Mesendoderm (in vitro differentiated cells): ENCODE measurements around the gene TPT1.
"Not testable (repeated sequence)": the region's sequence is repeated elsewhere in the genome, so short reads cannot be mapped to it uniquely, and the experiment has no call there.

Experiments
- DNase-seq: peaks from one replicate; pipeline ENCODE4 v3.0.0; 2013
- H2AK5ac ChIP-seq: 2 replicates; pipeline ENCODE4 v1.6.1; 2013; ENCODE audit warnings: low read length, inconsistent platforms
- H2BK120ac ChIP-seq: 2 replicates; pipeline ENCODE4 v1.6.1; 2013; ENCODE audit warnings: low read depth, mild to moderate bottlenecking, low read length, moderate library complexity, mixed read lengths
- H2BK15ac ChIP-seq: replicated peaks from 2 replicates; pipeline ENCODE4 v1.6.1; 2013; ENCODE audit warnings: low read depth, mild to moderate bottlenecking, moderate library complexity
- H2BK5ac ChIP-seq: 2 replicates; pipeline ENCODE4 v1.6.1; 2013; ENCODE audit warnings: low read length, inconsistent platforms
- H3K18ac ChIP-seq: 2 replicates; pipeline ENCODE4 v1.6.1; 2013; ENCODE audit warnings: mild to moderate bottlenecking, low read length, mixed read lengths
- H3K23ac ChIP-seq: one replicate; pipeline ENCODE4 v1.6.1; 2013; ENCODE audit warnings: low read length
- H3K27ac ChIP-seq: 2 replicates; pipeline ENCODE4 v1.5.1; 2013; ENCODE audit warnings: low read depth, mild to moderate bottlenecking, inconsistent platforms, low read length, moderate library complexity
- H3K27me3 ChIP-seq: 2 replicates; pipeline ENCODE4 v1.6.1; 2013; ENCODE audit warnings: low read length, control low read depth, mild to moderate bottlenecking, inconsistent platforms; ENCODE audit not compliant: insufficient read depth, poor library complexity
- H3K36me3 ChIP-seq: 2 replicates; pipeline ENCODE4 v1.6.1; 2013; ENCODE audit warnings: low read length, inconsistent platforms; ENCODE audit not compliant: control insufficient read depth, insufficient read depth
- H3K4ac ChIP-seq: one replicate; pipeline ENCODE4 v1.6.1; 2013; ENCODE audit warnings: low read depth, mild to moderate bottlenecking, low read length, moderate library complexity
- H3K4me1 ChIP-seq: 2 replicates; pipeline ENCODE4 v1.6.1; 2013; ENCODE audit warnings: low read depth, low read length, inconsistent platforms; ENCODE audit not compliant: control insufficient read depth
- H3K4me2 ChIP-seq: 2 replicates; pipeline ENCODE4 v1.6.1; 2013; ENCODE audit warnings: low read length
- H3K4me3 ChIP-seq: 2 replicates; pipeline ENCODE4 v1.5.1; 2013; ENCODE audit warnings: mild to moderate bottlenecking, low read length
- H3K56ac ChIP-seq: one replicate; pipeline ENCODE4 v1.6.1; 2013; ENCODE audit warnings: low read length
- H3K79me1 ChIP-seq: 2 replicates; pipeline ENCODE4 v1.6.1; 2013; ENCODE audit warnings: low read length, inconsistent platforms
- H3K79me2 ChIP-seq: 2 replicates; pipeline ENCODE4 v1.6.1; 2013; ENCODE audit warnings: mild to moderate bottlenecking, low read length; ENCODE audit not compliant: control insufficient read depth, insufficient read depth
- H3K9ac ChIP-seq: 2 replicates; pipeline ENCODE4 v1.6.1; 2013; ENCODE audit warnings: low read length, inconsistent platforms
- H4K5ac ChIP-seq: one replicate; pipeline ENCODE4 v1.6.1; 2013; ENCODE audit warnings: low read length
- H4K8ac ChIP-seq: one replicate; pipeline ENCODE4 v1.6.1; 2013; ENCODE audit warnings: low read depth, mild to moderate bottlenecking, control low read depth, low read length, moderate library complexity
- WGBS: extraction: QIAGEN DNeasy Blood & Tissue Kit; methylation state at CpG from one replicate; pipeline ENCODE4 v1.1.7; 2013; ENCODE audit warnings: low lambda C conversion rate, missing lambda C conversion rate; ENCODE audit not compliant: insufficient coverage; ENCODE audit errors: extremely low coverage; 5-methylcytosine and 5-hydroxymethylcytosine counted together

TPT1 gene

GRCh38 chr13:45300190-45300985, 40.6 kb downstream of the TPT1 start:
- no peak overlapping the region for H3K4ac ChIP-seq
- no peak overlapping the region for H2BK15ac ChIP-seq
- no peak overlapping the region for H3K9ac ChIP-seq
- H2AK5ac ChIP-seq: no peak overlapping the region
- H3K18ac ChIP-seq: no peak overlapping the region
- H3K27ac ChIP-seq: no peak overlapping the region
- H3K4me2 ChIP-seq: no peak overlapping the region
- no peaks in the 10 kb centered on the region for H3K36me3 ChIP-seq
- H3K4me1 ChIP-seq: peaks cover 4% of the 10 kb centered on the region
- peak; percentile 22 for DNase-seq
- no peak overlapping the region for H4K8ac ChIP-seq
- no peak overlapping the region for H2BK5ac ChIP-seq
- no peaks in the 10 kb centered on the region for H3K27me3 ChIP-seq
- H3K79me2 ChIP-seq: no peaks in the 10 kb centered on the region
- no CpG with 5 or more reads among the region's 9 CpGs for WGBS
- H3K4me3 ChIP-seq: no peak overlapping the region
- no peak overlapping the region for H4K5ac ChIP-seq
- no peak overlapping the region for H2BK120ac ChIP-seq
- no peak overlapping the region for H3K56ac ChIP-seq
- H3K79me1 ChIP-seq: no peaks in the 10 kb centered on the region
- no peak overlapping the region for H3K23ac ChIP-seq

GRCh38 chr13:45299194-45299593, 41.8 kb downstream of the TPT1 start:
- no CpG with 5 or more reads among the region's 3 CpGs for WGBS
- Histone ChIP-seq H3K36me3 (no peaks in the 10 kb centered on the region), H3K79me1 (no peaks in the 10 kb centered on the region), H3K4ac (no peak overlapping the region), H3K23ac (no peak overlapping the region), H3K4me3 (no peak overlapping the region), H4K5ac (no peak overlapping the region), H3K27me3 (no peaks in the 10 kb centered on the region), H3K56ac (no peak overlapping the region), H3K18ac (no peak overlapping the region), H2BK120ac (no peak overlapping the region), H3K4me1 (peaks cover 4% of the 10 kb centered on the region), H2BK5ac (no peak overlapping the region), H3K9ac (no peak overlapping the region), H3K4me2 (no peak overlapping the region), H3K27ac (no peak overlapping the region), H2BK15ac (no peak overlapping the region), H3K79me2 (no peaks in the 10 kb centered on the region), H2AK5ac (no peak overlapping the region), H4K8ac (no peak overlapping the region)
- DNase-seq: no peak

- not testable (repeated sequence) for H3K23ac ChIP-seq, H3K79me2 ChIP-seq, H4K8ac ChIP-seq, H3K36me3 ChIP-seq, H2AK5ac ChIP-seq, DNase-seq, H3K18ac ChIP-seq, H2BK5ac ChIP-seq, H3K27ac ChIP-seq, H4K5ac ChIP-seq, H3K56ac ChIP-seq, H3K9ac ChIP-seq, H3K27me3 ChIP-seq, H2BK120ac ChIP-seq, H3K4me3 ChIP-seq, H2BK15ac ChIP-seq, H3K4me1 ChIP-seq, H3K79me1 ChIP-seq, H3K4ac ChIP-seq, H3K4me2 ChIP-seq
- no CpG with 5 or more reads among the region's 3 CpGs for WGBS
These were observed 42.4 kb downstream of the TPT1 start for GRCh38 chr13:45298550-45298949.

- H4K8ac ChIP-seq: no peak overlapping the region
- no peak overlapping the region for H3K56ac ChIP-seq
- H2AK5ac ChIP-seq: no peak overlapping the region
- H3K23ac ChIP-seq: no peak overlapping the region
- no peak overlapping the region for H4K5ac ChIP-seq
- no peak overlapping the region for H2BK15ac ChIP-seq
- WGBS: no CpG with 5 or more reads among the region's 2 CpGs
- no peak overlapping the region for H3K4me3 ChIP-seq
- no peak overlapping the region for H3K27ac ChIP-seq
- H3K27me3 ChIP-seq: no peaks in the 10 kb centered on the region
- no peak overlapping the region for H2BK120ac ChIP-seq
- no peaks in the 10 kb centered on the region for H3K36me3 ChIP-seq
- no peaks in the 10 kb centered on the region for H3K79me1 ChIP-seq
- no peak overlapping the region for H3K4me2 ChIP-seq
- DNase-seq: no peak
- no peak overlapping the region for H3K4ac ChIP-seq
- H3K79me2 ChIP-seq: no peaks in the 10 kb centered on the region
- no peak overlapping the region for H3K18ac ChIP-seq
- H3K9ac ChIP-seq: no peak overlapping the region
- H2BK5ac ChIP-seq: no peak overlapping the region
- peaks cover 4% of the 10 kb centered on the region for H3K4me1 ChIP-seq
These were observed 42.8 kb downstream of the TPT1 start for GRCh38 chr13:45298206-45298505.

- Histone ChIP-seq H3K27ac (no peak overlapping the region), H4K8ac (no peak overlapping the region), H2BK5ac (no peak overlapping the region), H3K4me3 (no peak overlapping the region), H4K5ac (no peak overlapping the region), H3K79me1 (no peaks in the 10 kb centered on the region), H3K9ac (no peak overlapping the region), H2BK120ac (no peak overlapping the region), H3K4ac (no peak overlapping the region), H3K79me2 (no peaks in the 10 kb centered on the region), H3K18ac (no peak overlapping the region), H3K4me2 (no peak overlapping the region), H3K4me1 (peaks cover 4% of the 10 kb centered on the region), H3K56ac (no peak overlapping the region), H3K23ac (no peak overlapping the region), H2AK5ac (no peak overlapping the region), H3K36me3 (no peaks in the 10 kb centered on the region), H2BK15ac (no peak overlapping the region), H3K27me3 (no peaks in the 10 kb centered on the region)
- no peak for DNase-seq
- WGBS: no CpG with 5 or more reads among the region's 7 CpGs
These were observed 43.4 kb downstream of the TPT1 start for GRCh38 chr13:45297456-45298205.
